GM12878 (cell line): Measurements from ENCODE around the gene GPR107. TPM values are rescaled to one million over a fixed set of nuclear protein-coding genes. Genes with fewer than 3 reads are reported as not detected.

Experiments used
- ATAC-seq: fragments of 200-7000 bp; cut with Tn5 transposase; 3 replicates; pipeline ENCODE4 v1.9.1; 2020; ENCODE audit warnings: mild to moderate bottlenecking, moderate library complexity
- BruUV-seq: library from RNA; stranded (reverse); fragments of 400-500 nt; replicated peaks from 2 replicates; lab custom pipeline; 2021; lab: Mats Ljungman, UMichigan
- CTCF ChIA-PET: fragments of 300-600 bp; sonication (Branson Sonifier 250); formaldehyde crosslinking; extraction: SDS; loops from one replicate; lab custom pipeline; 2021; ENCODE audit warnings: inconsistent platforms; lab: Yijun Ruan, JAX
- POLR2A ChIA-PET: fragments of 350-600 bp; formaldehyde crosslinking; extraction: SDS; loops from one replicate; lab custom pipeline; 2021; ENCODE audit warnings: inconsistent platforms; lab: Charles Lee
- RAD21 ChIA-PET: fragments of 300-600 bp; sonication (Branson Sonifier 250); formaldehyde crosslinking; loops from one replicate; lab custom pipeline; 2023; ENCODE audit warnings: antibody characterized with exemption; ENCODE audit not compliant: unreplicated experiment; lab: Charles Lee
- SMC1A ChIA-PET: fragments of 300-600 bp; sonication (Branson Sonifier 250); formaldehyde crosslinking; loops from one replicate; lab custom pipeline; 2023; ENCODE audit not compliant: unreplicated experiment, uncharacterized antibody; lab: Charles Lee
- DNase-seq: peaks from one replicate; pipeline ENCODE4 v3.0.0-alpha.2; 2011; ENCODE audit warnings: low read depth, low spot score
- FAIRE-seq: peaks from 3 replicates; lab custom pipeline; 2011; peaks lifted over from hg19 to GRCh38; lab: Jason Lieb, UNC
- H2AFZ ChIP-seq: 2 replicates; pipeline ENCODE4 v1.6.0; 2011; ENCODE audit warnings: low read depth, low read length, control low read depth; ENCODE audit not compliant: control insufficient read depth
- H3K27ac ChIP-seq: 2 replicates; pipeline ENCODE4 v1.5.1; 2011; ENCODE audit warnings: control low read depth; ENCODE audit not compliant: control insufficient read depth, insufficient read depth
- H3K27me3 ChIP-seq, 2 experiments: replicated peaks in 1 of 2; 2 replicates each; pipeline versions ENCODE4 v1.6.0 to v1.6.1; 2011; ENCODE audit warnings: low read length in 1 of 2; ENCODE audit not compliant: control insufficient read depth in 2 of 2, insufficient read depth in 2 of 2
- H3K36me3 ChIP-seq, 2 experiments: 2 replicates each; pipeline ENCODE4 v1.5.1; 2011; ENCODE audit warnings: low read length in 1 of 2; ENCODE audit not compliant: control insufficient read depth in 2 of 2, insufficient read depth in 2 of 2
- H3K4me1 ChIP-seq: 2 replicates; pipeline ENCODE4 v1.6.1; 2011; ENCODE audit warnings: mild to moderate bottlenecking, low read length, moderate library complexity, mixed read lengths; ENCODE audit not compliant: control insufficient read depth, insufficient read depth
- H3K4me2 ChIP-seq: 2 replicates; pipeline ENCODE4 v1.6.0; 2011; ENCODE audit warnings: control low read depth; ENCODE audit not compliant: control insufficient read depth, insufficient read depth
- H3K4me3 ChIP-seq: fragments of 200-600 bp; sonication (generic); 2 replicates; pipeline ENCODE4 v1.5.1; 2016
- H3K79me2 ChIP-seq: 2 replicates; pipeline ENCODE4 v1.6.0; 2011; ENCODE audit warnings: low read length; ENCODE audit not compliant: control insufficient read depth, insufficient read depth
- H3K9ac ChIP-seq: 2 replicates; pipeline ENCODE4 v1.8.0; 2011; ENCODE audit warnings: low read length, control low read depth, mixed read lengths; ENCODE audit not compliant: control insufficient read depth, insufficient read depth
- H3K9me3 ChIP-seq: replicated peaks from 3 replicates; pipeline ENCODE4 v1.5.1; 2011; ENCODE audit warnings: mild to moderate bottlenecking, low read length; ENCODE audit not compliant: control insufficient read depth, insufficient read depth
- H4K20me1 ChIP-seq: 2 replicates; pipeline ENCODE4 v1.6.0; 2011; ENCODE audit not compliant: control insufficient read depth, insufficient read depth
- EGR1 ChIP-seq, 2 experiments: IDR thresholded peaks; 1 replicate in 1 of 2; 2 replicates in 1 of 2; pipeline ENCODE4 v1.6.1; 2011 to 2012; ENCODE audit warnings: low read depth in 2 of 2, low read length in 2 of 2, borderline replicate concordance in 1 of 2, mild to moderate bottlenecking in 1 of 2, moderate library complexity in 1 of 2
- NBN ChIP-seq: fragments of 450-650 bp; IDR thresholded peaks from 2 replicates; pipeline ENCODE4 v1.6.1; 2016
- PKNOX1 ChIP-seq: fragments of 450-650 bp; IDR thresholded peaks from 2 replicates; pipeline ENCODE4 v1.6.1; 2016; ENCODE audit warnings: mild to moderate bottlenecking
- RUNX3 ChIP-seq: IDR thresholded peaks from 2 replicates; pipeline ENCODE4 v1.6.1; 2012; ENCODE audit warnings: low read length, inconsistent platforms
- SPI1 ChIP-seq: IDR thresholded peaks from 2 replicates; pipeline ENCODE4 v1.6.1; 2011; ENCODE audit warnings: low read depth, mild to moderate bottlenecking, low read length, moderate library complexity, borderline replicate concordance; ENCODE audit not compliant: insufficient read depth
- SUPT20H ChIP-seq: IDR thresholded peaks from 2 replicates; pipeline ENCODE4 v1.6.1; 2011; ENCODE audit warnings: low read depth, mild to moderate bottlenecking, low read length, moderate library complexity, borderline replicate concordance; ENCODE audit not compliant: control insufficient read depth
- WGBS: methylation state at CpG from one replicate; pipeline ENCODE4 v1.1.6; 2016; ENCODE audit warnings: low lambda C conversion rate; ENCODE audit not compliant: insufficient replicate concordance, insufficient coverage; ENCODE audit errors: missing lambda C conversion rate; 5-methylcytosine and 5-hydroxymethylcytosine counted together
- in situ Hi-C: fragments of 300-500 bp; cut with MboI; formaldehyde crosslinking; loops from 9 replicates; pipeline ENCODE4 v1.14.3; 2018; ENCODE audit warnings: mixed read lengths
- intact Hi-C: fragments of 100-400 bp; cut with micrococcal nuclease; formaldehyde crosslinking; loops from one replicate; pipeline ENCODE4 v1.14.2; 2022; ENCODE audit not compliant: unreplicated experiment
- polyA plus RNA-seq, 11 experiments: library from polyadenylated mRNA; depleted of rRNA in 4 of 11; unstranded in 6 of 11; stranded (reverse) in 5 of 11; fragments of >200 nt; fragmentation: Nextera tagmentation in 4 of 11; fragmentation: Illumina TruSeq in 1 of 11; extraction: Ambion mirVana in 4 of 11; extraction: Trizol in 1 of 11; gene quantifications; 1 replicate in 1 of 11; 2 replicates in 10 of 11; pipeline versions ENCODE4 v1.2.1 to v1.2.3, GENCODE V29; 2011 to 2016; ENCODE audit warnings: inconsistent platforms in 2 of 11, missing spikeins in 2 of 11, low read depth in 1 of 11
- total RNA-seq, 4 experiments: library from RNA; depleted of rRNA in 3 of 4; stranded (reverse); fragments of >200 nt in 3 of 4; fragmentation: Illumina TruSeq in 1 of 4; extraction: Trizol in 1 of 4; gene quantifications; 2 replicates each; pipeline versions ENCODE4 v1.2.1 to v1.2.3, GENCODE V29; 2013 to 2021

The GPR107 gene
- total and polyA plus RNA-seq, 10 of the 15 experiments (the other 5 are each of a cell fraction or from before 2014, with no cell fraction given): 2.7 to 21.4 (median 10.6) TPM

GRCh38 chr9:130122456-130122855 is 68.8 kb downstream of the GPR107 start:
- POLR2A ChIA-PET: interaction anchor here (0.6 kb wide), 1 partner anchor 131 kb away, joined by 5 read pairs; no protein-coding TSS in a partner anchor
- Histone ChIP-seq H2AFZ (no peak overlapping the region), H3K9me3 (no peaks in the 10 kb centered on the region), H3K4me1 (peaks cover 8% of the 10 kb centered on the region), H3K36me3 (peaks cover 0 to 1% of the 10 kb centered on the region in 2 experiments; a peak in 3 of 4 replicates), H3K9ac (no peak overlapping the region), H3K4me3 (no peak overlapping the region), H4K20me1 (no peaks in the 10 kb centered on the region), H3K27ac (peak overlapping the region; percentile 0; the same call in 1 of the 2 replicates), H3K27me3 (no peaks in the 10 kb centered on the region), H3K4me2 (no peak overlapping the region), H3K79me2 (no peaks in the 10 kb centered on the region)
- CTCF ChIA-PET: interaction anchor here (1.2 to 2.0 kb wide), 2 partner anchors 10 to 15 kb away, joined by 4 to 5 read pairs; no protein-coding TSS in a partner anchor
- DNase-seq: no peak
- intact Hi-C loops (no loop called here), in situ Hi-C loops (no loop called here)
- RAD21 ChIA-PET: no interaction called here
- WGBS: 9% methylated on average over 7 of the region's 7 CpGs
- SMC1A ChIA-PET: interaction anchor here (0.8 to 0.9 kb wide), 2 partner anchors 9 to 14 kb away, joined by 3 read pairs; no protein-coding TSS in a partner anchor
- no peak for TF ChIP-seq SPI1
- no peak for TF ChIP-seq NBN
- no peak for TF ChIP-seq EGR1 (IDR thresholded peaks at IDR 0.05; ENCODE audit: borderline replicate concordance in 1 of 2, low read depth in 2 of 2, low read length in 2 of 2)
- TF ChIP-seq SUPT20H: no peak
- peak; percentile 32; the same call in 1 of the 2 replicates for TF ChIP-seq PKNOX1
- 0 out of 2 replicates have a peak, but pooled peaks have one; percentile 8 for TF ChIP-seq RUNX3
- FAIRE-seq: peak; percentile 47
- ATAC-seq: peak; percentile 66
- BruUV-seq: no TSS peak
